Subcutaneous adipose tissue (tissue), 4 donors: Measurements from ENCODE around the gene PRR22. TPM values are rescaled to one million over a fixed set of nuclear protein-coding genes. Genes with fewer than 3 reads are reported as not detected.

Experiments used
- total RNA-seq, 4 donors: library from RNA; depleted of rRNA; stranded (reverse); fragments of >200 nt; gene quantifications; one replicate each; pipeline ENCODE4 v1.1.0, GENCODE V29; 2016
- TF ChIP-seq, protein P1 (sequence below): fragments of 450-650 bp; IDR thresholded peaks from one replicate; pipeline ENCODE4 v1.5.1; 2016; ENCODE audit warnings: low read depth, mild to moderate bottlenecking, control low read depth, antibody characterized with exemption, moderate library complexity

The PRR22 gene
- total RNA-seq, 4 donors from 2014 or later: 0.66 to 1.9 TPM; not detected in 2

DNA sequence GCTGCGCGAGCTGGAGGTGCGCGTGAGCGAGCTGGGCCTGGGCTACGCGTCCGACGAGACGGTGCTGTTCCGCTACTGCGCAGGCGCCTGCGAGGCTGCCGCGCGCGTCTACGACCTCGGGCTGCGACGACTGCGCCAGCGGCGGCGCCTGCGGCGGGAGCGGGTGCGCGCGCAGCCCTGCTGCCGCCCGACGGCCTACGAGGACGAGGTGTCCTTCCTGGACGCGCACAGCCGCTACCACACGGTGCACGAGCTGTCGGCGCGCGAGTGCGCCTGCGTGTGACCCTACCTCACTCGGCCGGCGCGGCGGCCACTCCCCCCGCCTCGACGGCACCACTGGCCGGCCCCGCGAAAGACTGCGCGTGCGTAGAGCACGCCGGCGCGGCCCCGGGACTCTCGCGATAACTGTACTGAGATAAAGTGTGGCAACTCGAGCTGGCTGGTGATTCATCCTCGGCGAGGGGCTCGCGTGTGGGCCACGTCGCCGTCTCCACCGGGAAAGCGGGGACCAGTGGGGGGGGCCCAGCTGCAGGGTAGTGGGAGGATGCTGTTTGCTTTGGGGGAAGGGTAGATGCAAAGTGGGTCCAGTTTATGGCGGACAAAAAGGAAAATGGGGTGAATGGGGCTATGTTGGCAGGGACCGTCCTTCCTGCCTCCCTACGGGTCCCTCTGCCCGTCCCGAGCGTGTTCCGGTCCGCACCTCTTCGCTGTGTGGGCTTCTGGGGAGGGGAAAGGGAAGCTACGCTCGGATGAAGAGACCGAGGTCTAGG lies 43.5 kb upstream of the PRR22 start:
- TF ChIP-seq, protein P1, sequence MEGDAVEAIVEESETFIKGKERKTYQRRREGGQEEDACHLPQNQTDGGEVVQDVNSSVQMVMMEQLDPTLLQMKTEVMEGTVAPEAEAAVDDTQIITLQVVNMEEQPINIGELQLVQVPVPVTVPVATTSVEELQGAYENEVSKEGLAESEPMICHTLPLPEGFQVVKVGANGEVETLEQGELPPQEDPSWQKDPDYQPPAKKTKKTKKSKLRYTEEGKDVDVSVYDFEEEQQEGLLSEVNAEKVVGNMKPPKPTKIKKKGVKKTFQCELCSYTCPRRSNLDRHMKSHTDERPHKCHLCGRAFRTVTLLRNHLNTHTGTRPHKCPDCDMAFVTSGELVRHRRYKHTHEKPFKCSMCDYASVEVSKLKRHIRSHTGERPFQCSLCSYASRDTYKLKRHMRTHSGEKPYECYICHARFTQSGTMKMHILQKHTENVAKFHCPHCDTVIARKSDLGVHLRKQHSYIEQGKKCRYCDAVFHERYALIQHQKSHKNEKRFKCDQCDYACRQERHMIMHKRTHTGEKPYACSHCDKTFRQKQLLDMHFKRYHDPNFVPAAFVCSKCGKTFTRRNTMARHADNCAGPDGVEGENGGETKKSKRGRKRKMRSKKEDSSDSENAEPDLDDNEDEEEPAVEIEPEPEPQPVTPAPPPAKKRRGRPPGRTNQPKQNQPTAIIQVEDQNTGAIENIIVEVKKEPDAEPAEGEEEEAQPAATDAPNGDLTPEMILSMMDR: no peak

DNA sequence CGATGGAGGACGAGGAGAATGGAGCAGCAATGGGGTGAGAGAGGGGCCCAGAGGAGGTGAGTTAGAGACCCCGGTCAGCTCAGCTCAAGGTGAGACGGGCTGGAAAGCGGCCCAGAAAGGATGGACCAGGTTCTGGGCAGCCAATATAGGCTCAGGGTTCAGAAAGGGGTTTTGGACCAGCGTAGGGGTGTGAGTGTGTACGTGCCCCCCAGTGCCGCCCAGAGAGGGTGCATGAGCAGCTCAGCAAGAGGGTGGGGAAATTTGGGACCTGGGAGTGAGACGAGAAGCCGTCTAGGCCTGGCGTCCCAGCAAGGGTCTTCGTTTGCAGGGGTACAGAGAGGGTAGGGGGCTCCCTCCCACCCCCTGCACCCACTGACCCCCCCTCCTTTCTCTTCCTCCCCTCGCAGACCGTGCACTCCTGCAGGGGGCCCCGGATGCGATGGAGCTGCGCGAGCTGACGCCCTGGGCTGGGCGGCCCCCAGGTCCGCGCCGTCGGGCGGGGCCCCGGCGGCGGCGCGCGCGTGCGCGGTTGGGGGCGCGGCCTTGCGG lies 42.9 kb upstream of the PRR22 start:
- TF ChIP-seq, protein P1: no peak

- TF ChIP-seq, protein P1: no peak
These were observed 42.2 kb upstream of the PRR22 start for GRCh38 chr19:5826531-5827341.

DNA sequence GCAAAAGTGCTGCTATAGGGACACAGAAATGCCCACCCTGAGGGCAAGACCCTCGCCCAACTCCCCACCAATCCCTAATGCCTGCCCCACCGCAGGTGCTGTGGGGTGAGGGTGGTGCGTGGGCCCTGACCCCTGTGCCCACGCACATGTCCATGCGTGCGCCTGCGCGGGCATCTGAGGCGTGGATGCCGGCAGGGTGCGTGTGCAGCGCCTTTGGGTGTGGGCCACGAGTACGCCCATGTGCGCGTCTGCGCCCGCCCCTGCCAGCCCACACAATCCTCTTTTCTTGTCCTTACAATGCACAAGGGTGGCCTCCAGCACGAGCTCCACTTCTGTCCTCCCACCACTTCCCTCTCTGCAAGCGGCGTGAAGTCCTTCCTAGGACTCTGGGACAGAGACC lies 40.6 kb upstream of the PRR22 start:
- TF ChIP-seq, protein P1: no peak

DNA sequence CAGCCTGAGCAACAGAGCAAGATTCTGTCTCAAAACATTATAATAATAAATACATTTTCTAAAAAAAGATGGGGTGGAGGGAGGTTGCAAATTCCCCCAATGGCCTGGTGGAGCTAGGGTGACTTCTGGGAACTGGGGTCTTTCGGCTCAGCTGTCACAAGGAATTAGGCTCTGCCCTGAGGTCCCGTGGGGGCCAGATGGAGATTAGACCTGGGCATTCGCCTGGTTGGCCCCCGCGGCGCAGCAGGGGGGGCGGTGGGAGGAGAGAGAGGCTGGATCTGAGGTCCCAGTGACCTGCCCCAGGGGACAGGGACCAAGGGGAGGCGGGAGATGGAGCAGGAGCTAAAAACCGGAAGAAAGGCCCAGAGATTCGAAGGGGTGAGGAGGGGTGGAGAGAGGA lies 40.2 kb upstream of the PRR22 start:
- TF ChIP-seq, protein P1: no peak

- TF ChIP-seq, protein P1: no peak
These were observed 39.2 kb upstream of the PRR22 start for GRCh38 chr19:5823579-5824281.
